Skeletal muscle tissue (tissue), 4 donors: ENCODE data around the gene B3GALT6. TPM values are rescaled to one million over a fixed set of nuclear protein-coding genes. Genes with fewer than 3 reads are reported as not detected.

Experiments
- H3K27ac ChIP-seq: one replicate; pipeline ENCODE4 v1.7.0; 2013; ENCODE audit warnings: mild to moderate bottlenecking, low read depth, low read length, inconsistent platforms
- H3K27me3 ChIP-seq, 3 donors: one replicate each; pipeline ENCODE4 v1.7.0; 2013; ENCODE audit warnings: low read length in 3 of 3; ENCODE audit not compliant: control insufficient read depth in 3 of 3, insufficient read depth in 3 of 3
- H3K36me3 ChIP-seq, 3 donors: one replicate each; pipeline ENCODE4 v1.7.0; 2013; ENCODE audit warnings: low read length in 3 of 3; ENCODE audit not compliant: control insufficient read depth in 3 of 3, insufficient read depth in 3 of 3
- H3K4me1 ChIP-seq, 3 donors: one replicate each; pipeline ENCODE4 v1.7.0; 2013; ENCODE audit warnings: low read length in 3 of 3, mild to moderate bottlenecking in 3 of 3; ENCODE audit not compliant: control insufficient read depth in 3 of 3, insufficient read depth in 3 of 3
- H3K4me3 ChIP-seq, 3 donors: one replicate each; pipeline ENCODE4 v1.7.0; 2013; ENCODE audit warnings: low read length in 3 of 3
- H3K9ac ChIP-seq, 3 donors: one replicate each; pipeline ENCODE4 v1.7.0; 2013; ENCODE audit warnings: low read length in 3 of 3, mild to moderate bottlenecking in 3 of 3, moderate library complexity in 2 of 3, low read depth in 1 of 3
- H3K9me3 ChIP-seq, 3 donors: one replicate each; pipeline ENCODE4 v1.7.0; 2013; ENCODE audit warnings: low read length in 3 of 3; ENCODE audit not compliant: control insufficient read depth in 3 of 3
- total RNA-seq: library from RNA; depleted of rRNA; stranded (reverse); fragments of >200 nt; gene quantifications from one replicate; pipeline ENCODE4 v1.2.3, GENCODE V29; 2014
- donor health status: Osteomylitis.

B3GALT6 gene
- total RNA-seq, 1 donor from 2014 or later: 10.4 TPM

GRCh38 chr1:1262071-1262470 is 30.0 kb downstream of the B3GALT6 start:
- H3K36me3 ChIP-seq: peaks cover 46 to 48% (median 47%) of the 10 kb centered on the region in 3 donors
- no peak overlapping the region for H3K4me3 ChIP-seq
- no peak overlapping the region for H3K9ac ChIP-seq
- H3K4me1 ChIP-seq: peaks cover 0 to 6% (median 0%) of the 10 kb centered on the region in 3 donors
- H3K27ac ChIP-seq: no peak overlapping the region
- H3K9me3 ChIP-seq: no peaks in the 10 kb centered on the region
- no peaks in the 10 kb centered on the region for H3K27me3 ChIP-seq

DNA sequence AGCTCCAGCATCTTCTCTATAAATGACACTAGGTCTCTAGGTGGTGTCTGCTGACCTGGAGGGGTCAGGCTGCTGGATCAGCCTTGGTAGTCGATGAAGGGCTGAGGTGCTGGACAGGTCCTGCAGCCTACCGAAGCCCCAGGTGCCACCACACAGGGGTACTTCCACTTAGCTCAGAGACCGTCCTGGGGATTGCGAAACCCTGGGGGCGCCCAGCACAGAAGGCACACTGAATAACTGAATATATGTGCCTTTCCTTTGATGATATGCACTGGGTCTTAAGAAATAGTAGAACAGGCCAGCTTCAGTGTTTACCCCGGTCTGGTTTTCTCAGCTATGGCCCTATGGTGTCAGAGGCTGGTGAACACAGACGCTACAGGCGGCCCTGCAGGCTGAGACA is 30.7 kb downstream of the B3GALT6 start:
- H3K9ac ChIP-seq: no peak overlapping the region
- H3K4me1 ChIP-seq: peaks cover 0 to 6% (median 0%) of the 10 kb centered on the region in 3 donors
- H3K27ac ChIP-seq: no peak overlapping the region
- no peaks in the 10 kb centered on the region for H3K9me3 ChIP-seq
- H3K4me3 ChIP-seq: no peak overlapping the region
- peaks cover 46 to 54% (median 54%) of the 10 kb centered on the region in 3 donors for H3K36me3 ChIP-seq
- H3K27me3 ChIP-seq: no peaks in the 10 kb centered on the region

GRCh38 chr1:1264026-1264425 is 32.0 kb downstream of the B3GALT6 start:
- Histone ChIP-seq H3K4me3 (no peak overlapping the region), H3K9ac (no peak overlapping the region), H3K27me3 (no peaks in the 10 kb centered on the region), H3K4me1 (peaks cover 0 to 2% (median 0%) of the 10 kb centered on the region in 3 donors), H3K9me3 (no peaks in the 10 kb centered on the region), H3K27ac (no peak overlapping the region), H3K36me3 (peaks cover 43 to 54% (median 52%) of the 10 kb centered on the region in 3 donors)

DNA sequence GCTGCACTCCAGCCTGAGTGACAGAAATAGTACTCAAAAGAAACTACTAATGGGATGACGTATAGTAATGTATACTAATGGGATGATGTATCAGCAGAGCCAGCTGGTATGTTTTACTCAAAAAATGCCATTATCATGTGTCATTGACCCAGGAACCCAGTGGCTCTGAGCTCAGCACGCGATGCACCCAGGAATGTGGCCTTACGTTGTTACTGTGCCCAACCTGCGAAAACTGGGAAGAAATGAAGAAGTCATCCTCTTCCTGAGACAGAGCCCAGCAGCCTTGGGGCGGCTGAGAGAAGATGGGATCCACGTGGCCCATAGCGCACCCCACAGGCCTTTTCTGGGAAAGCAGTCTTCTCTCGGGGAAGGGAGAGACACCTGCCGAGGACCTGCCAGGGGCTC is 32.8 kb downstream of the B3GALT6 start:
- no peak overlapping the region for H3K27ac ChIP-seq
- H3K27me3 ChIP-seq: no peaks in the 10 kb centered on the region
- H3K4me3 ChIP-seq: no peak overlapping the region
- H3K9me3 ChIP-seq: no peaks in the 10 kb centered on the region
- H3K36me3 ChIP-seq: peaks cover 37 to 48% (median 45%) of the 10 kb centered on the region in 3 donors
- peaks cover 2 to 3% (median 2%) of the 10 kb centered on the region in 3 donors for H3K4me1 ChIP-seq
- H3K9ac ChIP-seq: peak overlapping the region in 1 of 3 donors; percentile 16

DNA sequence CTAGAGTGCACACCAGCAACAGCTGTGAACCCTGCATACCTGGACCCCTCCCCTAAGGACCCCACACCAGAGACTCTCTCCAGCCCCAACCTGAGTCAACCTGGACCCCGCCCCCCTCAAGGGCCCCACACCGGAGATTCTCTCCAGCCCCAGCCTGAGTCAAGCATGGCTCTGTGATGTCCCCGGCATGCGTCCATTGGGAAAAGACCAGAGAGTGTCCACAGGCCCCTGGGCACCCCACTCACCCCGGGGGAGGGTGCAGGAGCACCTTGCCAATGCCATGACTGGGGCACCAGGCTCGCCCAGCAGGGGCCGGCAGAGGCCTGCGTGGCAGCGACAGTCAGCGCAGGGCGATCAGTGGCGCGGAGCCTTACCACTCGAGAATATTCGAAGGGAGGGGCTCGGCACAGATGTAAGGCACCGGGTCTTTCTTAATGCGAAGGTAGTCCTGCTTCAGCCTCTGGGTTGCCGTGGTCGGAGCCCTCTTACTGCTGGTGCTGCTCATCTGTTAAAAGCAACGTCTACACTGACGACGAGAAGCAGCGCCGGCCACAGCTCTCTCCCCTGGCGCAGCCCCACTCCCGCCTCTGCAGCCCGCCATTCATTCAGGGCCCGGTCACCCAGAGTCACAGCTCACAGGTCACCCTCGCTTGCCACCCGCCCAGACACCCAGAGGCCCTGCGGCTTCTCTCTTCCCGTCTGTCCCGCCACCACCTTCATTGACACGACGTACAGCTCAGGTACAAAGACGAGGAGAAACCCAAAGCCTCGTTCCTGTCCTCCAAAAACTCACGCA is 35.6 kb downstream of the B3GALT6 start:
- H3K9ac ChIP-seq: no peak overlapping the region
- H3K27me3 ChIP-seq: no peaks in the 10 kb centered on the region
- H3K9me3 ChIP-seq: no peaks in the 10 kb centered on the region
- H3K4me1 ChIP-seq: peaks cover 29 to 30% (median 29%) of the 10 kb centered on the region in 3 donors
- H3K36me3 ChIP-seq: peaks cover 15 to 30% (median 25%) of the 10 kb centered on the region in 3 donors
- no peak overlapping the region for H3K27ac ChIP-seq
- H3K4me3 ChIP-seq: no peak overlapping the region

GRCh38 chr1:1268284-1268682 is 36.2 kb downstream of the B3GALT6 start:
- Histone ChIP-seq H3K27ac (no peak overlapping the region), H3K4me1 (peaks cover 32 to 35% (median 32%) of the 10 kb centered on the region in 3 donors), H3K27me3 (no peaks in the 10 kb centered on the region), H3K9me3 (no peaks in the 10 kb centered on the region), H3K4me3 (no peak overlapping the region), H3K9ac (no peak overlapping the region), H3K36me3 (peaks cover 10 to 24% (median 20%) of the 10 kb centered on the region in 3 donors)

DNA sequence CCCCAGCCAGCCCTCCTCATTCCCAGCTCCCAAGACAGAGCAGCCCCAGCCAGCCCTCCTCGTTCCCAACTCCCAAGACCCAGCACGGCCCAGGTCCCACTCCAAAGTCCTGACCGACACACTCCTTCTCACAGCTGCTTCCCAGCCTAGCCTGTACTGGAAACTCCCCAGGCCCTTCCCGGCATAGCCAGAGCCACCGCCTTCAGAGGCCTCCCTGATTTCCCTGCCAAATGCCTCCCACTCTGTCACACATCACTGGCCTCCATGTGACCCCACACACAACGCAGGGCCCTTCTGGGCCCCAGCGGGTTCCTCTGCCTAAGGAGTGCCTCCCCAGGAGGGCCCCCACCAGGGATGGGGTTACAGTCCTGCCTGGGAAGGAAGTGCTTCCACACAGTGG is 38.8 kb downstream of the B3GALT6 start:
- H3K27ac ChIP-seq: peak overlapping the region; percentile 30
- H3K9me3 ChIP-seq: no peaks in the 10 kb centered on the region
- H3K4me1 ChIP-seq: peaks cover 38 to 48% (median 40%) of the 10 kb centered on the region in 3 donors
- peaks cover 3 to 15% (median 12%) of the 10 kb centered on the region in 3 donors for H3K36me3 ChIP-seq
- peak overlapping the region; percentile 36 to 70 (median 36) for H3K9ac ChIP-seq
- H3K4me3 ChIP-seq: peak overlapping the region; percentile 32 to 52 (median 45)
- no peaks in the 10 kb centered on the region for H3K27me3 ChIP-seq

DNA sequence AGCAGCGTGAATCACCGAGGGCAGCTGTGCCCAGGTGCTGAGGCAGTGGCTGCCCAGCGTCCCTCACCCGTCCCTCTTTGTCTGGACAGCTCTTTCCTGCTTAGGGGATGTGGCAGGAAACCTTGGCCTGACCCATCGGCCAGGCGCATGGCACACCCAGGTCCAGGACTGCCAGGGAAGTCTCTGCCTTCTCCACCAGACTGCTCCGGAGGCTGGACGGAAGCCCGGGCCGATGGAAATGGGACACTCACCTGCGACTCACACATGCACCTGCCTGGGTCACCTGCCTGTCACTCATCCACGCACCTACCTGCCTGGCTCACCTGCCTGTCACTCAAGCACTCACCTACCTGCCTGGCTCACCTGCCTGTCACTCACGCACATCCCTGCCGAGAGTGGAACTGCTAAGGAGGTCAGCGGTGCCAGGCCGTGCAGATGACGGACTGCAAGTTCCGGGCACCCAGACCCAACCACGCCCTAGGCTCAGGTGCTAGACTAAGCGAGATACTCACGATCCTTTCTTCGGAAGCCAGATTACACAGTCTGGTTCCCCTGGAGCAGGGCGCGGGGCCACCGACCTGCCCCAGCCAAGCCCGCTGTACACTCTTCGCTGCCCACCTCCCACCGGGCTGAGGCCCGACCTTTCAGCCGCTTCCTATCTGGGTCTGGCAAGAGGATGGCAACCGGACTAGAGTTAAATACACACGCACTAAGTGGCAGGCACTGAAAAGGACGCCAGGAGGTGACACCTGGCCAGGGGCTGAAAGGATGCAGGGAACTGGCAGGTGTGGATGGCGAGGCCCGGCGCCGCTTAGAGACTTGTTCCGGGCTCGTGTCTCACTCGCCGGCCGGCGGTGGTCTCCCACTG is 40.5 kb downstream of the B3GALT6 start:
- Histone ChIP-seq H3K4me3 (peak overlapping the region; percentile 86 to 93 (median 90)), H3K4me1 (peaks cover 38 to 48% (median 40%) of the 10 kb centered on the region in 3 donors), H3K36me3 (peaks cover 2 to 8% (median 6%) of the 10 kb centered on the region in 3 donors), H3K27ac (peak overlapping the region; percentile 69), H3K9ac (peak overlapping the region; percentile 90 to 98 (median 95)), H3K27me3 (no peaks in the 10 kb centered on the region), H3K9me3 (no peaks in the 10 kb centered on the region)

DNA sequence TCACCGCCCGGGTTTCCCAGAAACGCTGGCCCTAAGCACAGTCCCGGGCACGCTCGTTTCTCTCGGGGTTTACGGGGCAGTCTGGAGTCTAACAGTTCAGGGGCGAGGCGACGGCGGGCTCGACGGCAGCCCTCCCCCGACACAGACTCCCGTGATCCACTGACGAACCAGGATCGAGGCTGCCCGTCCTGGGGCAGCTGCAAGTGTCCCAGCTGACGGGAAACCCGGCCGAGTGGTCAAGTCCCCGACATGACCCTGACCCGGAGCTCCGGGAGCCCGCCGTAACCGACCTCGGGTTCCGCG is 41.1 kb downstream of the B3GALT6 start:
- H3K4me3 ChIP-seq: peak overlapping the region; percentile 86 to 93 (median 90)
- H3K27me3 ChIP-seq: no peaks in the 10 kb centered on the region
- H3K4me1 ChIP-seq: peaks cover 38 to 48% (median 40%) of the 10 kb centered on the region in 3 donors
- peaks cover 2 to 5% (median 3%) of the 10 kb centered on the region in 3 donors for H3K36me3 ChIP-seq
- H3K9me3 ChIP-seq: no peaks in the 10 kb centered on the region
- peak overlapping the region; percentile 69 for H3K27ac ChIP-seq
- peak overlapping the region; percentile 90 to 98 (median 95) for H3K9ac ChIP-seq
